GM12878 (cell line): ENCODE results near the gene DYNC1H1.

Source experiments
- EP300 ChIP-seq, 2 experiments: fragments of 150-350 bp in 1 of 2; IDR thresholded peaks; 2 replicates each; pipeline ENCODE4 v1.6.1; 2011 to 2012; ENCODE audit warnings: low read depth in 2 of 2, low read length in 2 of 2, borderline replicate concordance in 1 of 2, improper control_type of control experiment in 1 of 2, inconsistent platforms in 1 of 2; ENCODE audit not compliant: control insufficient read depth in 1 of 2
- POLR2A ChIP-seq: IDR thresholded peaks from 2 replicates; pipeline ENCODE4 v1.6.1; 2011; ENCODE audit warnings: low read depth, mild to moderate bottlenecking, low read length
- RCOR1 ChIP-seq: conservative IDR thresholded peaks from 2 replicates; pipeline ENCODE4 v1.6.1; 2012; ENCODE audit warnings: low read depth, low read length, improper control_type of control experiment
- ZSCAN29 ChIP-seq: fragments of 450-650 bp; IDR thresholded peaks from 2 replicates; pipeline ENCODE4 v1.6.1; 2017; ENCODE audit warnings: mild to moderate bottlenecking, moderate library complexity
- TF ChIP-seq, protein P1 (sequence below), 3 experiments: IDR thresholded peaks in 2 of 3; conservative IDR thresholded peaks in 1 of 3; 2 replicates each; pipeline ENCODE4 v1.5.1; 2011; ENCODE audit warnings: low read depth in 3 of 3, low read length in 3 of 3, mild to moderate bottlenecking in 3 of 3, control low read depth in 2 of 3, moderate library complexity in 2 of 3, inconsistent platforms in 1 of 3, mixed read lengths in 1 of 3; ENCODE audit not compliant: control insufficient read depth in 2 of 3, insufficient read depth in 1 of 3; ENCODE audit errors: extremely low read depth in 1 of 3

DNA sequence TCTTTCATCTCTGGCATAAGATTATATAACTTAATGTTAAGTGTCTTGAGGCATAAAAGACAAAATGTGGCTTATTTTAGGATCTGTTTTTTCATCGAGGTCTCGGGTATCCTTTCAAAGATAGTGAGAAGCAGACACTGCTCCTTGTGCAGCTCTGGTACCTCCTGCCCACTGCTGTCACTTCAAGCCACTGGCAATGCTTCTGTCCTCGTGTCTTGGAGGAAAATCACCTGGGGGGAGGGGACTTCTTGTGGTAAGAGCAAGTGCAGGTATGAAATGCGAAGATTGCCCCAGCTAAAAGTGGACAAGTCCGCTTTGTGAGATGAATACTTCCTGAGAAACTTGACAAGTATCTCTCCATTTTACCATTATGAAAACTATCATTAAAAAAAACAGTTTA is 37.8 kb upstream of the DYNC1H1 start:
- TF ChIP-seq ZSCAN29 = no peak
- no peak for TF ChIP-seq RCOR1
- TF ChIP-seq EP300 (IDR thresholded peaks at IDR 0.05; ENCODE audit: borderline replicate concordance in 1 of 2, control insufficient read depth in 1 of 2, low read depth in 2 of 2, low read length in 2 of 2) = no peak
- TF ChIP-seq, protein P1, sequence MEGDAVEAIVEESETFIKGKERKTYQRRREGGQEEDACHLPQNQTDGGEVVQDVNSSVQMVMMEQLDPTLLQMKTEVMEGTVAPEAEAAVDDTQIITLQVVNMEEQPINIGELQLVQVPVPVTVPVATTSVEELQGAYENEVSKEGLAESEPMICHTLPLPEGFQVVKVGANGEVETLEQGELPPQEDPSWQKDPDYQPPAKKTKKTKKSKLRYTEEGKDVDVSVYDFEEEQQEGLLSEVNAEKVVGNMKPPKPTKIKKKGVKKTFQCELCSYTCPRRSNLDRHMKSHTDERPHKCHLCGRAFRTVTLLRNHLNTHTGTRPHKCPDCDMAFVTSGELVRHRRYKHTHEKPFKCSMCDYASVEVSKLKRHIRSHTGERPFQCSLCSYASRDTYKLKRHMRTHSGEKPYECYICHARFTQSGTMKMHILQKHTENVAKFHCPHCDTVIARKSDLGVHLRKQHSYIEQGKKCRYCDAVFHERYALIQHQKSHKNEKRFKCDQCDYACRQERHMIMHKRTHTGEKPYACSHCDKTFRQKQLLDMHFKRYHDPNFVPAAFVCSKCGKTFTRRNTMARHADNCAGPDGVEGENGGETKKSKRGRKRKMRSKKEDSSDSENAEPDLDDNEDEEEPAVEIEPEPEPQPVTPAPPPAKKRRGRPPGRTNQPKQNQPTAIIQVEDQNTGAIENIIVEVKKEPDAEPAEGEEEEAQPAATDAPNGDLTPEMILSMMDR (IDR thresholded peaks at IDR 0.05 in 2 of 3, conservative IDR thresholded peaks at IDR 0.05 in 1 of 3; ENCODE audit: control insufficient read depth in 2 of 3, extremely low read depth in 1 of 3, insufficient read depth in 1 of 3, low read depth in 3 of 3, low read length in 3 of 3) = no peak
- no peak for TF ChIP-seq POLR2A
